ENCODE data around the gene ZFPM1.

The ZFPM1 gene

GRCh38 chr16:88477631-88478519 is 24.8 kb downstream of the ZFPM1 start:
- ChIA-PET CTCF (no interaction called here), POLR2A (interaction anchor here (0.6 kb wide), 1 partner anchor 697 kb away, joined by 3 read pairs; no protein-coding TSS in a partner anchor)
- no peak for DNase-seq (ENCODE audit: extremely low spot score)
- TF ChIP-seq, protein P1, sequence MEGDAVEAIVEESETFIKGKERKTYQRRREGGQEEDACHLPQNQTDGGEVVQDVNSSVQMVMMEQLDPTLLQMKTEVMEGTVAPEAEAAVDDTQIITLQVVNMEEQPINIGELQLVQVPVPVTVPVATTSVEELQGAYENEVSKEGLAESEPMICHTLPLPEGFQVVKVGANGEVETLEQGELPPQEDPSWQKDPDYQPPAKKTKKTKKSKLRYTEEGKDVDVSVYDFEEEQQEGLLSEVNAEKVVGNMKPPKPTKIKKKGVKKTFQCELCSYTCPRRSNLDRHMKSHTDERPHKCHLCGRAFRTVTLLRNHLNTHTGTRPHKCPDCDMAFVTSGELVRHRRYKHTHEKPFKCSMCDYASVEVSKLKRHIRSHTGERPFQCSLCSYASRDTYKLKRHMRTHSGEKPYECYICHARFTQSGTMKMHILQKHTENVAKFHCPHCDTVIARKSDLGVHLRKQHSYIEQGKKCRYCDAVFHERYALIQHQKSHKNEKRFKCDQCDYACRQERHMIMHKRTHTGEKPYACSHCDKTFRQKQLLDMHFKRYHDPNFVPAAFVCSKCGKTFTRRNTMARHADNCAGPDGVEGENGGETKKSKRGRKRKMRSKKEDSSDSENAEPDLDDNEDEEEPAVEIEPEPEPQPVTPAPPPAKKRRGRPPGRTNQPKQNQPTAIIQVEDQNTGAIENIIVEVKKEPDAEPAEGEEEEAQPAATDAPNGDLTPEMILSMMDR (IDR thresholded peaks at IDR 0.05; ENCODE audit: control extremely low read depth, extremely low read depth, low read depth, missing control alignments) = no peak

- TF ChIP-seq, protein P1 (IDR thresholded peaks at IDR 0.05; ENCODE audit: control extremely low read depth, extremely low read depth, low read depth, missing control alignments) = peak; percentile 12
- POLR2A ChIA-PET = no interaction called here
- CTCF ChIA-PET = no interaction called here
- peak; percentile 50 for DNase-seq (ENCODE audit: extremely low spot score)
Observed at GRCh38 chr16:88478889-88479792, 26.1 kb downstream of the ZFPM1 start.

- peak; percentile 72 for DNase-seq (ENCODE audit: extremely low spot score)
- POLR2A ChIA-PET = no interaction called here
- TF ChIP-seq, protein P1 (IDR thresholded peaks at IDR 0.05; ENCODE audit: control extremely low read depth, extremely low read depth, low read depth, missing control alignments) = no peak
- CTCF ChIA-PET = no interaction called here
Observed at GRCh38 chr16:88479793-88480760, 27.0 kb downstream of the ZFPM1 start.

- ChIA-PET POLR2A (no interaction called here), CTCF (no interaction called here)
- no peak for DNase-seq (ENCODE audit: extremely low spot score)
- TF ChIP-seq, protein P1 (IDR thresholded peaks at IDR 0.05; ENCODE audit: control extremely low read depth, extremely low read depth, low read depth, missing control alignments) = no peak
Observed at GRCh38 chr16:88480829-88481228, 27.7 kb downstream of the ZFPM1 start.

- no peak for DNase-seq (ENCODE audit: extremely low spot score)
- TF ChIP-seq, protein P1 (IDR thresholded peaks at IDR 0.05; ENCODE audit: control extremely low read depth, extremely low read depth, low read depth, missing control alignments) = no peak
- ChIA-PET POLR2A (no interaction called here), CTCF (no interaction called here)
Observed at GRCh38 chr16:88481851-88482250, 28.8 kb downstream of the ZFPM1 start.
